ENCODE measurements around the gene ZBED4.

GRCh38 chr22:49894322-49895054 is 40.8 kb downstream of the ZBED4 start:
- TF ChIP-seq CTCF (IDR thresholded peaks at IDR 0.05; ENCODE audit: low read depth, low read length): no peak
- TF ChIP-seq EZH2phosphoT487 (IDR thresholded peaks at IDR 0.05; ENCODE audit: low read depth): no peak

Measured in OCI-LY3 (cell line).